ENCODE data around the gene IQCM.

GRCh38 chr4:149716728-149717127, 98.9 kb downstream of the IQCM start:
- TF ChIP-seq, protein P1, sequence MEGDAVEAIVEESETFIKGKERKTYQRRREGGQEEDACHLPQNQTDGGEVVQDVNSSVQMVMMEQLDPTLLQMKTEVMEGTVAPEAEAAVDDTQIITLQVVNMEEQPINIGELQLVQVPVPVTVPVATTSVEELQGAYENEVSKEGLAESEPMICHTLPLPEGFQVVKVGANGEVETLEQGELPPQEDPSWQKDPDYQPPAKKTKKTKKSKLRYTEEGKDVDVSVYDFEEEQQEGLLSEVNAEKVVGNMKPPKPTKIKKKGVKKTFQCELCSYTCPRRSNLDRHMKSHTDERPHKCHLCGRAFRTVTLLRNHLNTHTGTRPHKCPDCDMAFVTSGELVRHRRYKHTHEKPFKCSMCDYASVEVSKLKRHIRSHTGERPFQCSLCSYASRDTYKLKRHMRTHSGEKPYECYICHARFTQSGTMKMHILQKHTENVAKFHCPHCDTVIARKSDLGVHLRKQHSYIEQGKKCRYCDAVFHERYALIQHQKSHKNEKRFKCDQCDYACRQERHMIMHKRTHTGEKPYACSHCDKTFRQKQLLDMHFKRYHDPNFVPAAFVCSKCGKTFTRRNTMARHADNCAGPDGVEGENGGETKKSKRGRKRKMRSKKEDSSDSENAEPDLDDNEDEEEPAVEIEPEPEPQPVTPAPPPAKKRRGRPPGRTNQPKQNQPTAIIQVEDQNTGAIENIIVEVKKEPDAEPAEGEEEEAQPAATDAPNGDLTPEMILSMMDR (IDR thresholded peaks at IDR 0.05): no peak
- no peak for TF ChIP-seq POLR2AphosphoS5 (IDR thresholded peaks at IDR 0.05; ENCODE audit: low read depth, low read length)
